Glomerular visceral epithelial cell (primary cell): ENCODE results near the gene BICC1.
A peak's percentile ranks its signal among the peaks of the same experiment; 100 is the strongest.

Experiments used
- DNase-seq: peaks from one replicate; pipeline ENCODE4 v3.0.0-alpha.2; 2016; ENCODE audit errors: extremely low spot score

The BICC1 gene

GRCh38 chr10:58743466-58744115 is 230.9 kb downstream of the BICC1 start:
- DNase-seq: peak; percentile 65

DNA sequence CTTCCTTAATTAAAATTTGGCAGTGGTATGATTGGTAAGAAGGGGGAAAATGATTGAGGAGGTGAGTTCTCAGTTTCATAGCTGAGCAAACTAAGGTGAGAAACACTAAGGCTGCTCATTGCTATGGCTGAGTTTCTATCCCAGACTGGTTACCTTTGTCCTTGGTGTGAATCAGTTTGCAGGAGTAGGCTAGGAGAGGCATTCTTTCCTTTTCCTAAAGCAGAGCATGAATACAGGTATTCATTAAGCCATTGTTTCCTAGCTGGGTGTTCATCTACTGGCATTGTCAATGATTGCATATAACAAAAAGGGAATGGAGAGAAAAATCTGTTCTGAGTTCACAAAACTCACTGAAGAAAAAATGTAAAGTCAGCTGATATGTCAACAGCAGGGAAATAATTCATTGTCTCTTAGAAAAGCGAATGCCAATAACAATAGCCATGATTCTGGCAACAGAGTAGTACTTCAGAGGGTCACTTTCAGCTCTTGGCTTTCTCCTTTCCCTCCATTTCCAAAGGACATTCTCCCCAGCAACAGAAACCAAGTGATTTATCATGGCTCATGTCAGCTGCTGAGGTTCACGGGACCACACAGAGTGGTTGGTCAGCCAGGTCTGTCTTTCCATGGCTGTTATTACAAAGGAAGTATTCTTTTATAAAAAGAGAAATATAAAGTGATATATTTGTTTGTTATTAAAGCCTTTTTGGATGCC is 234.0 kb downstream of the BICC1 start:
- DNase-seq: peak; percentile 25

- DNase-seq: no peak
Measured at GRCh38 chr10:58747687-58748086, 235.0 kb downstream of the BICC1 start.

GRCh38 chr10:58752665-58753064 is 240.0 kb downstream of the BICC1 start:
- DNase-seq: no peak

DNA sequence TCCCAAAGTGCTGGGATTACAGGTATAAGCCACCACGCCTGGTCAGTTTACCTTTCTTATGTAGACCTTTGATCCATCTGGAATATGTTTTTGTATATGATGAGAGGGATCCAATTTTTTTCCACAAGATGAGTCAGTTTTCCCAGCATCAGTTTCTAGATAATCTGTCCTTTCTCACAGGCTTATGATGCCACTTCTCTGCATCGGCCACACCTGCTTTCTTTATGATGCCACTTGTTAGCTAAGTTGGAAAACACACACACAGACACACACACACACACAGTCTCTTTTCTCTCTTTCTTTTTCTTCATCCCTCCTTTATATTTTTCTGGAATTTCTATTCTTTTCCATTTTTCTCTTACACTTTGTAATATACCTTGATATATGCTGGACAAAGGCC is 240.8 kb downstream of the BICC1 start:
- no peak for DNase-seq

DNA sequence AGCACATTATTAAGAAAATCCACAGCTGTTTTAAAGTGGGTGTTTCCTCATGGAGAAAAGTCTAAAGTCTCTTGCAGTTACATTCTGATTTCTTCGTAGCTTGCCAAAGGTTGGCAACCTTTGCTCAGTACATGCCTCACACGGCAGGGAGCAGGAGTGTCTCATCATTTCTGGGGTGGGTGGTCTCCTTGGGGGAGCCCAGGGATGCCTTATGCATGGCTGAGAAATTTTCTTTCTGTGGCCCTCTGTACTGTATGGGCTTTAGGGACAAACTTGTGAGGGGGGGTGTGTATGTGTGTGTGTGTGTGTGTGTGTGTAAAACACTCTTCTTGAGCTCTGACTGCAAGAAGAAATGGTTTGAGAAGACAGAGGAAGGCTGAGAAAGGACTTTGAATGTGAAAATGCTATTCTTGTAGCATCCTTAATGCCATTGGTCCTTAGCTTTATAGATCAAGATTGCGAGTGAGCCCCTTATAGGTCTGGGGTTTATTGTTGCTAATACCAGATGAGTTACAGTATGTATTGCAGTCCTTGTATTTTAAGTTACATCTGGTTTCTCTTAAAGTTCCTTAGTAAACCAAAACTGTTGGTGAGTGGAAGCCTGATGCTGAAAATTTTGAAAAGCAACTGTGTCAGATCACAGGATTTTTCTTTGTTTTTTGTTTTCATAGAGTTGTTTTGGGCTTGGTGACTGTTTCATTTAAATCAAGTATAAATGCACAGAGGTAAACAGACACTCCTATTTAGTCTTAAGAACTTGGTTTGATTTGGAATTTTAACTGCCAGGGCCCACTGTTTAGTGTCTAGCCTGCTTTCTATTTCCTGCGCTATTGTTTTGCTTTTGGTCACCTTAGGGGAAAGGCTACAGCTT is 242.0 kb downstream of the BICC1 start:
- DNase-seq: no peak

- no peak for DNase-seq
Measured at GRCh38 chr10:58755340-58755610, 242.6 kb downstream of the BICC1 start.

- peak; percentile 77 for DNase-seq
Measured at GRCh38 chr10:58755677-58756076, 243.0 kb downstream of the BICC1 start.

- peak; percentile 63 for DNase-seq
Measured at GRCh38 chr10:58756130-58756719, 243.6 kb downstream of the BICC1 start.

DNA sequence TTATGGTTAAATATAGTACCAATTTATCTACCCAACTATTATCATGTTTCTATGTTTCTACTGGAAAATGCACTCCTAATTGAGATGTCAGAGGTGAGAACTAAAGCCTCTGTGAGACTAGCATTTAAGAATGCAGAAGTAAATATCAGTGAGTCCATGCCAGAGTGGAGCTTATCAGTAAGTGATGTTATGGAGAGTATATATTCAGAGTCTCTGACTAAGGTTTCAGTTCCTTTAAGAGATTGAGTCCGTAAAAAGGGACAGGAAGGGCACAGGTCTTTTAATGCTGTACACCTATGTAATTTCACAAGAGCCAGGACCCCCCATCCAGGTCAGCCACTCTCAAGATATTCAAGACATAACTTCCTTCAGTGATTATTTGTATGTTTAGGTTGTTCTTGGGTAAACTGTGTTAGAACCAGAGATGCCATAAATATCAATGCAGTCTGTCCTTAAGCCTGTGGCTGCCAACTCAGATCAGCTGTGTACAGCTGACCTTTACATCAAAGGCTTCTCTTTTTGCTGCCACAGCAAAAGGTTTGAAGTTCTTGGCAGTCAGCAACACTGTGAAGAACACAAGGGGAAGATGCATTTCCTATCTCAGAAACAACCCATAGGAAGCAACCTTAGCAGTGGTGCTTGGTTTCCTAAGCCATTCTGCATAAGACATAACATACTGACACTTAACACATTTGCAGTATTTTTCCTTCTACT is 244.8 kb downstream of the BICC1 start:
- DNase-seq: no peak

DNA sequence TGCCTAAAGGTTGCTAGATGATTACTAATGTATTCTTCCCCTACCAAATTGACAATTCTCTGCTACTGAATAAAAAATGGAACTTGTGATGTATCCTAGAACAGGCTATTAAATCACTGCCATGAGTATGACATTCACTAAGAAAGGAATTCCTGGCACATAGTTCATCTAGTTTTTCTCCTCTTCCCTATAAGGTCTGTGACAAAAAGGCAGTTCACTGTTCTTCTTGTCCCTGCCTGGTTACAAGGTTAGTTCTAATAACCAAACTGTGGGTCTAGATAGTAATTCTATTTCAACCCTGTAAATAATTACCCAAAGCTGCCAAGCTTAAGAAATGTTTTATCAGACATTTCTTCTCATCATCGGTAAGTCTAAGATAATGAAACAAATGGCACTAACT is 245.6 kb downstream of the BICC1 start:
- peak; percentile 32 for DNase-seq

GRCh38 chr10:58764087-58764747 is 251.5 kb downstream of the BICC1 start:
- DNase-seq: no peak

DNA sequence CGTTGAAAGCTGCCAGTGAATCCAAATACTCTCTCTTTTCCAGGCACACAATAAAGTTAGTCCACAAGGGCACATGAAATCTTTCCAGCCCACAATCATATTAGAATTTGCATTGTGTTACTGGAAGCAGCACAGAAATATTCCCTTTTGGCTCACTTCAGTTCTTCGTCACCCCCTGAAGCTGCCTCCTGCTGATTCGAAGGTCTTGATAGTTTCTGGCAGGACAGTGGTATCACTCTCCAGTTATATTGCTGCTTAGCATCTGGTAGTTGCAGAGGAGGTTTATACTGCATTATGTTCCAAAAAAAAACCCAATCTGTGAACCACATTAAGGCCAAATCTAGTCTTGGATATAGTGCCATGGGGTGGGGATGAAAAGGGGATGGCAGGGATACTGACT is 253.2 kb downstream of the BICC1 start:
- no peak for DNase-seq

GRCh38 chr10:58767652-58768051 is 255.0 kb downstream of the BICC1 start:
- DNase-seq: no peak

DNA sequence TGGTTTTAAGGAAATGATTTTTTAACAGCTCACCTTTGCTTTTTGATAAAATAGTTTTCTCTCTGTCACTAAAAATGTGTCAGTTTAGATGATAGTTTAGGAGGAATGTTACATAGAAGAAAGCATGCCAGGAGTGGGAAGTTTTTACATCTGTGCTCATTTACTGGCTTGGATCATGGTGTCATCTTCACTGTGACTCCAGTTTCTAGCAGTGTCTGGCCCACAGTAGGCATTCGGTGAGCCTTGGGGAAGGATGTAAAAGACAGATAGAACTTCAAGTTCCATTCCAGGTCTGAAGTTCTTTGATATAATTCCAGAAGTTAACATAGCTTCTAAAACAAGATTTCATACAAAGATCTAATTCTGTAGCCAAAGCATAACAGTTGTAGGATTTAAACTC is 259.2 kb downstream of the BICC1 start:
- DNase-seq: no peak

DNA sequence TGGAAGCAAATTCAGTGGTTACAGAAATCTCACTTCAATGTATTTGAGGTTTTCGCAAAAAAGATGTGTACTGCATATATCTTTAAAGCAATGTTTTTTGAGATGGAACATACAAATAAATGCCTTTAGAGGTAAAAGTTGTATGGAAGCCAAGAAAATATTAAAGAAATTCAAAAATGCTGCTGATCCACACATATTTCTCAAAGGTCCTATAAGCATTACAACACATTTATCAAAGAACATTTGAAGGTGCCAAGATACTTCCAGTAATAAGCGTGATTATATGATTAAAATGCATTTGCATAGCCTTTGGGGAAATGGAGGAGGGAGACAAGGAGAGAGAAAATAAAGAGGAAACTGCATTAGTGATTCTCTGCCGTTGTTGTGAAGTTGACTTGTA is 260.1 kb downstream of the BICC1 start:
- no peak for DNase-seq

GRCh38 chr10:58773341-58773740 is 260.7 kb downstream of the BICC1 start:
- no peak for DNase-seq

GRCh38 chr10:58773944-58774343 is 261.3 kb downstream of the BICC1 start:
- no peak for DNase-seq

- DNase-seq: peak; percentile 62
Measured at GRCh38 chr10:58775960-58776567, 263.4 kb downstream of the BICC1 start.

- DNase-seq: no peak
Measured at GRCh38 chr10:58776568-58777318, 264.1 kb downstream of the BICC1 start.
